ENCODE results near the gene ZNF777. TPM values are rescaled to one million over a fixed set of nuclear protein-coding genes. Genes with fewer than 3 reads are reported as not detected.

Gene ZNF777
- total and polyA plus RNA-seq, 2 of the 4 experiments (the other 2 are of a cell fraction): 3.2 to 6.5 TPM

- Histone ChIP-seq H3K23ac (ENCODE audit: low read depth, low read length) (no peak overlapping the region), H2AK9ac (replicated peaks; ENCODE audit: low read depth, low read length, poor library complexity) (no peak overlapping the region), H2BK120ac (ENCODE audit: low read depth, low read length) (no peak overlapping the region), H2AK5ac (ENCODE audit: low read depth, low read length) (no peak overlapping the region), H4K8ac (ENCODE audit: low read depth in 2 of 2, low read length in 2 of 2) (no peak overlapping the region), H3K56ac (ENCODE audit: extremely low read depth, insufficient read depth, low read length) (no peak overlapping the region), H4K5ac (ENCODE audit: low read depth, low read length) (no peak overlapping the region), H3K27me3 (ENCODE audit: control insufficient read depth, insufficient read depth, low read length) (no peaks in the 10 kb centered on the region), H2BK5ac (ENCODE audit: low read depth, low read length, poor library complexity, severe bottlenecking) (no peak overlapping the region), H3K9ac (ENCODE audit: low read depth, low read length) (no peak overlapping the region), H3K9me1 (ENCODE audit: insufficient read depth, low read length) (no peaks in the 10 kb centered on the region; the same call in 1 of the 2 replicates), H3K9me3 (ENCODE audit: control insufficient read depth, insufficient read depth, low read length) (peaks cover 2% of the 10 kb centered on the region; the same call in 1 of the 2 replicates), H3K27ac (ENCODE audit: insufficient read depth, low read length) (no peak overlapping the region), H3K79me1 (ENCODE audit: low read depth in 1 of 2, low read length in 2 of 2) (peaks cover 2% of the 10 kb centered on the region in 2 experiments; a peak in 1 of 4 replicates), H3K4me2 (ENCODE audit: low read depth, low read length) (no peak overlapping the region), H4K91ac (ENCODE audit: insufficient read depth, low read depth, low read length) (no peak overlapping the region), H2BK15ac (ENCODE audit: low read depth, low read length) (no peak overlapping the region), H3K14ac (replicated peaks; ENCODE audit: low read depth, low read length) (no peak overlapping the region), H3K4me3 (ENCODE audit: insufficient read depth, low read depth, low read length) (no peak overlapping the region), H3K4ac (ENCODE audit: low read depth, low read length) (no peak overlapping the region), H4K20me1 (ENCODE audit: insufficient read depth, low read length) (no peaks in the 10 kb centered on the region), H2BK20ac (ENCODE audit: low read depth, low read length) (no peak overlapping the region), H3K4me1 (ENCODE audit: control insufficient read depth, insufficient read depth, low read length) (0 out of 2 replicates have a peak, but pooled peaks cover 1% of the 10 kb centered on the region), H3K18ac (ENCODE audit: low read depth, low read length) (no peak overlapping the region), H3K36me3 (ENCODE audit: control insufficient read depth, insufficient read depth, low read length) (peaks cover 4% of the 10 kb centered on the region; the same call in 1 of the 2 replicates), H2AFZ (replicated peaks; ENCODE audit: low read length, poor library complexity) (no peak overlapping the region)
- TF ChIP-seq CEBPB (IDR thresholded peaks at IDR 0.05; ENCODE audit: low read depth, low read length) (no peak), MAFK (IDR thresholded peaks at IDR 0.05; ENCODE audit: low read depth, low read length) (no peak)
- DNase-seq (no peak), ATAC-seq (ENCODE audit: low read depth) (no peak)
- dilution Hi-C loops (cut with HindIII; ENCODE audit: low sequenced_read_pairs, unreplicated experiment) (no loop called here), in situ Hi-C loops (cut with MboI; ENCODE audit: low sequenced_read_pairs) (no loop called here), intact Hi-C loops (cut with micrococcal nuclease) (loop anchor here (10.0 kb wide), 1 partner anchor 158 kb away; no protein-coding TSS in a partner anchor)
- BruUV-seq (replicated peaks): no TSS peak
- POLR2A ChIA-PET (ENCODE audit: unreplicated experiment): no interaction called here
- CTCF ChIA-PET: no interaction called here
Measured at GRCh38 chr7:149466364-149466763, 5.5 kb upstream of the ZNF777 start.

Data from IMR-90 (cell line).